Testis (tissue), 3 donors: ENCODE data around the gene WSB1. TPM values are rescaled to one million over a fixed set of nuclear protein-coding genes. Genes with fewer than 3 reads are reported as not detected.

Experiments
- DNase-seq: peaks from one replicate; pipeline ENCODE4 v3.0.0-alpha.2; 2019
- H3K27ac ChIP-seq, 2 donors: fragments of 200-600 bp; sonication (generic); one replicate each; pipeline ENCODE4 v1.5.1; 2019
- H3K27me3 ChIP-seq: fragments of 200-600 bp; sonication (generic); one replicate; pipeline ENCODE4 v1.5.1; 2019
- H3K36me3 ChIP-seq: fragments of 200-600 bp; sonication (generic); one replicate; pipeline ENCODE4 v1.5.1; 2017; ENCODE audit warnings: low read depth; ENCODE audit errors: missing control alignments
- H3K4me1 ChIP-seq: fragments of 200-600 bp; sonication (generic); one replicate; pipeline ENCODE4 v1.5.1; 2019
- H3K4me3 ChIP-seq, 2 donors: fragments of 200-600 bp; sonication (generic); one replicate each; pipeline ENCODE4 v1.5.1; 2017 to 2019
- H3K9me3 ChIP-seq: fragments of 200-600 bp; sonication (generic); one replicate; pipeline ENCODE4 v1.5.1; 2017
- CTCF ChIP-seq, 3 experiments: fragments of 450-650 bp in 2 of 3; fragments of 200-600 bp in 1 of 3; sonication (generic) in 1 of 3; IDR thresholded peaks; one replicate each; pipeline ENCODE4 v1.5.1; 2016 to 2019; ENCODE audit warnings: antibody characterized with exemption in 3 of 3, mild to moderate bottlenecking in 2 of 3, moderate library complexity in 1 of 3
- POLR2A ChIP-seq: fragments of 450-650 bp; IDR thresholded peaks from one replicate; pipeline ENCODE4 v1.6.1; 2017; ENCODE audit warnings: antibody characterized with exemption, mild to moderate bottlenecking, moderate library complexity
- WGBS, 2 donors: methylation state at CpG; one replicate each; pipeline ENCODE4 v1.1.5; 2018; 5-methylcytosine and 5-hydroxymethylcytosine counted together
- intact Hi-C: fragments of 100-400 bp; cut with DNase I; formaldehyde crosslinking; loops from one replicate; pipeline ENCODE4 v1.15.1; 2023; ENCODE audit warnings: low total_unique reads
- microRNA-seq, 2 donors: library from miRNA; unstranded; fragments of <30 nt; microRNA quantifications; one replicate each; pipeline ENCODE4, GENCODE V29; 2016; ENCODE audit warnings: borderline number of aligned reads in 2 of 2, borderline replicate concordance in 1 of 2
- polyA plus RNA-seq: library from polyadenylated mRNA; stranded (reverse); fragments of 350-450 nt; fragmentation: Illumina TruSeq; extraction: RNeasy Lipid Tissue Mini Kit (QIAGEN cat#74804); gene quantifications from one replicate; pipeline ENCODE4 v1.2.3, GENCODE V29; 2014; ENCODE audit warnings: low read depth, low replicate concordance; ENCODE audit not compliant: insufficient read depth
- small RNA-seq, 2 donors: library from RNA; depleted of rRNA; stranded (forward); fragments of <200 nt; gene quantifications; one replicate each; pipeline ENCODE3, GENCODE V24; 2016
- total RNA-seq, 2 donors: library from RNA; depleted of rRNA; stranded (reverse); fragments of >200 nt; gene quantifications; one replicate each; pipeline ENCODE4 v1.2.3, GENCODE V29; 2016

The WSB1 gene
- total and polyA plus RNA-seq, 3 donors from 2014 or later = 126 to 189 (median 160) TPM

GRCh38 chr17:27363326-27363725, 69.4 kb downstream of the WSB1 start:
- WGBS, 2 donors = 74 to 77% methylated on average over 3 of the region's 3 CpGs
- H3K36me3 ChIP-seq = no peaks in the 10 kb centered on the region
- H3K27me3 ChIP-seq = no peaks in the 10 kb centered on the region
- intact Hi-C loops = no loop called here
- H3K9me3 ChIP-seq = no peaks in the 10 kb centered on the region
- no peak overlapping the region for H3K4me3 ChIP-seq
- TF ChIP-seq POLR2A = no peak
- no peak for TF ChIP-seq CTCF (IDR thresholded peaks at IDR 0.05)
- no peak overlapping the region for H3K27ac ChIP-seq
- no peak for DNase-seq
- H3K4me1 ChIP-seq = no peaks in the 10 kb centered on the region

Small RNAs within 50 kb of the gene (microRNA-seq; reads per million reads assigned to microRNA genes)
- 0 reads per million in 2 donors for gene MIR4522

Small RNAs within 50 kb of the gene (small RNA-seq; reads per million reads assigned to genes)
- gene MIR4522 = 0 reads per million in 2 donors

Other genes with a start within 250 kb of the WSB1 start
- gene KSR1, start 162.3 kb downstream of the WSB1 start, total RNA-seq = 10 to 100 TPM; 44.8 to 80.7 TPM
- 63.7 TPM for gene KSR1, start 162.3 kb downstream of the WSB1 start, polyA plus RNA-seq